ENCODE measurements around the gene KDM4F. TPM values are rescaled to one million over a fixed set of nuclear protein-coding genes. Genes with fewer than 3 reads are reported as not detected.

Gene KDM4F
- polyA plus RNA-seq, 2 of the 4 experiments (the other 2 are of a cell fraction): not detected

- DNase-seq (ENCODE audit: low read depth in 1 of 2, low spot score in 1 of 2) (no peak), ATAC-seq (no peak), FAIRE-seq (no peak)
- Histone ChIP-seq H3K4me1 (no peaks in the 10 kb centered on the region), H3K9me3 (no peaks in the 10 kb centered on the region), H3K4me2 (no peak overlapping the region), H3K27ac (no peak overlapping the region), H3K4me3 (no peak overlapping the region)
- ChIA-PET CTCF (interaction anchor here (1.0 kb wide), 1 partner anchor 1356 kb away, joined by 3 read pairs; no protein-coding TSS in a partner anchor), POLR2A (no interaction called here)
- TF ChIP-seq ZC3H11A (IDR thresholded peaks at IDR 0.05): no peak
- no peak for TF ChIP-seq EP300 (IDR thresholded peaks at IDR 0.05)
- no peak for TF ChIP-seq SMC3 (IDR thresholded peaks at IDR 0.05)
- no peak for TF ChIP-seq FOSL2 (IDR thresholded peaks at IDR 0.05)
- TF ChIP-seq FOSL2 (CRISPR knock-in tag; IDR thresholded peaks at IDR 0.05): no peak
- no peak for TF ChIP-seq HOXA7 (CRISPR knock-in tag; IDR thresholded peaks at IDR 0.05)
- no peak for TF ChIP-seq HOXB13 (CRISPR knock-in tag; IDR thresholded peaks at IDR 0.05; ENCODE audit: low read depth)
- TF ChIP-seq RCOR1 (IDR thresholded peaks at IDR 0.05; ENCODE audit: low read depth, low read length): no peak
- TF ChIP-seq CBX8 (IDR thresholded peaks at IDR 0.05): no peak
- TF ChIP-seq ZNF302 (CRISPR knock-in tag; IDR thresholded peaks at IDR 0.05): no peak
- no peak for TF ChIP-seq USF2 (IDR thresholded peaks at IDR 0.05)
- WGBS (ENCODE audit: missing lambda C conversion rate): 42% methylated on average over 4 of the region's 4 CpGs
Observed at GRCh38 chr11:95044010-95044409, 5.2 kb upstream of the KDM4F start.

- TF ChIP-seq JUN (IDR thresholded peaks at IDR 0.05) (no peak), HDAC2 (IDR thresholded peaks at IDR 0.05) (no peak), GATA3 (IDR thresholded peaks at IDR 0.05; ENCODE audit: borderline replicate concordance) (no peak), POLR2AphosphoS2 (conservative IDR thresholded peaks at IDR 0.05; ENCODE audit: low read length) (no peak), ZNF302 (CRISPR knock-in tag; IDR thresholded peaks at IDR 0.05) (no peak), RFX5 (IDR thresholded peaks at IDR 0.05) (no peak), NPAS2 (CRISPR knock-in tag; IDR thresholded peaks at IDR 0.05; ENCODE audit: borderline replicate concordance) (no peak), HOXA7 (CRISPR knock-in tag; IDR thresholded peaks at IDR 0.05) (no peak), ZFP36 (IDR thresholded peaks at IDR 0.05; ENCODE audit: borderline replicate concordance, partially characterized antibody) (no peak), HOXB5 (CRISPR knock-in tag; IDR thresholded peaks at IDR 0.05) (no peak), RAD21 (conservative IDR thresholded peaks at IDR 0.05 in 1 of 2, IDR thresholded peaks at IDR 0.05 in 1 of 2) (no peak), RARB (CRISPR knock-in tag; IDR thresholded peaks at IDR 0.05) (no peak), NR3C1 (IDR thresholded peaks at IDR 0.05) (no peak), EHMT2 (IDR thresholded peaks at IDR 0.05; ENCODE audit: low read depth) (no peak), ELK1 (IDR thresholded peaks at IDR 0.05; ENCODE audit: low read depth, low read length) (no peak)
- ChIA-PET CTCF (no interaction called here), POLR2A (no interaction called here)
- H3K4me3 ChIP-seq: no peak overlapping the region
- no peaks in the 10 kb centered on the region for H3K4me1 ChIP-seq
- no peaks in the 10 kb centered on the region for H3K9me3 ChIP-seq
- H3K4me2 ChIP-seq: no peak overlapping the region
- DNase-seq (ENCODE audit: low read depth in 1 of 2, low spot score in 1 of 2) (no peak), ATAC-seq (no peak), FAIRE-seq (no peak)
- H3K27ac ChIP-seq: no peak overlapping the region
Observed at GRCh38 chr11:95045812-95046211, 3.4 kb upstream of the KDM4F start.

- DNase-seq (ENCODE audit: low read depth in 1 of 2, low spot score in 1 of 2) (no peak), ATAC-seq (no peak), FAIRE-seq (no peak)
- no peaks in the 10 kb centered on the region for H3K9me3 ChIP-seq
- no peaks in the 10 kb centered on the region for H3K4me1 ChIP-seq
- TF ChIP-seq GATA3 (IDR thresholded peaks at IDR 0.05; ENCODE audit: borderline replicate concordance) (no peak), SREBF2 (IDR thresholded peaks at IDR 0.05) (no peak)
- POLR2A ChIA-PET: interaction anchor here (1.0 kb wide), 1 partner anchor 16 kb away, joined by 3 read pairs; the partner anchor contains the start of gene SRSF8
- no peak overlapping the region for H3K4me3 ChIP-seq
- no peak overlapping the region for H3K27ac ChIP-seq
- H3K4me2 ChIP-seq: no peak overlapping the region
- CTCF ChIA-PET: no interaction called here
- WGBS (ENCODE audit: missing lambda C conversion rate): 58% methylated on average over 16 of the region's 22 CpGs
Observed at GRCh38 chr11:95050595-95051202, 1.5 kb downstream of the KDM4F start.

Measured in A549 (cell line).